ENCODE results near the gene OAS2. TPM values are rescaled to one million over a fixed set of nuclear protein-coding genes. Genes with fewer than 3 reads are reported as not detected.

OAS2 gene
- total RNA-seq, 4 donors from 2014 or later: 1.7 to 5.2 (median 2.5) TPM

- ATAC-seq: no peak
Observed at GRCh38 chr12:112964915-112965314, 13.4 kb upstream of the OAS2 start.

GRCh38 chr12:112965643-112966042 is 12.7 kb upstream of the OAS2 start:
- no peaks in the 10 kb centered on the region for H3K27me3 ChIP-seq
- TF ChIP-seq, protein P1, sequence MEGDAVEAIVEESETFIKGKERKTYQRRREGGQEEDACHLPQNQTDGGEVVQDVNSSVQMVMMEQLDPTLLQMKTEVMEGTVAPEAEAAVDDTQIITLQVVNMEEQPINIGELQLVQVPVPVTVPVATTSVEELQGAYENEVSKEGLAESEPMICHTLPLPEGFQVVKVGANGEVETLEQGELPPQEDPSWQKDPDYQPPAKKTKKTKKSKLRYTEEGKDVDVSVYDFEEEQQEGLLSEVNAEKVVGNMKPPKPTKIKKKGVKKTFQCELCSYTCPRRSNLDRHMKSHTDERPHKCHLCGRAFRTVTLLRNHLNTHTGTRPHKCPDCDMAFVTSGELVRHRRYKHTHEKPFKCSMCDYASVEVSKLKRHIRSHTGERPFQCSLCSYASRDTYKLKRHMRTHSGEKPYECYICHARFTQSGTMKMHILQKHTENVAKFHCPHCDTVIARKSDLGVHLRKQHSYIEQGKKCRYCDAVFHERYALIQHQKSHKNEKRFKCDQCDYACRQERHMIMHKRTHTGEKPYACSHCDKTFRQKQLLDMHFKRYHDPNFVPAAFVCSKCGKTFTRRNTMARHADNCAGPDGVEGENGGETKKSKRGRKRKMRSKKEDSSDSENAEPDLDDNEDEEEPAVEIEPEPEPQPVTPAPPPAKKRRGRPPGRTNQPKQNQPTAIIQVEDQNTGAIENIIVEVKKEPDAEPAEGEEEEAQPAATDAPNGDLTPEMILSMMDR (IDR thresholded peaks at IDR 0.05 in 4 of 5, conservative IDR thresholded peaks at IDR 0.05 in 1 of 5): no peak
- TF ChIP-seq POLR2A (IDR thresholded peaks at IDR 0.05): no peak
- no peak for ATAC-seq
- no peak for DNase-seq
- no peaks in the 10 kb centered on the region for H3K4me1 ChIP-seq
- intact Hi-C loops (cut with DNase I; ENCODE audit: low total_unique reads): no loop called here
- H3K4me3 ChIP-seq: no peak overlapping the region
- H3K9me3 ChIP-seq: no peaks in the 10 kb centered on the region
- in situ Hi-C loops (cut with MboI; ENCODE audit: low sequenced_read_pairs in 4 of 4): no loop called here
- no peak overlapping the region for H3K27ac ChIP-seq
- peaks cover 0 to 6% of the 10 kb centered on the region in 2 donors for H3K36me3 ChIP-seq

More at GRCh38 chr12:112964915-112965314, 13.4 kb upstream of the OAS2 start:
- in situ Hi-C loops (cut with MboI; ENCODE audit: low sequenced_read_pairs in 4 of 4): no loop called here
- Histone ChIP-seq H3K9me3 (no peaks in the 10 kb centered on the region), H3K36me3 (peaks cover 0 to 6% of the 10 kb centered on the region in 2 donors), H3K27me3 (no peaks in the 10 kb centered on the region), H3K4me1 (no peaks in the 10 kb centered on the region), H3K4me3 (no peak overlapping the region), H3K27ac (no peak overlapping the region)
- DNase-seq: no peak
- intact Hi-C loops (cut with DNase I; ENCODE audit: low total_unique reads): no loop called here
- TF ChIP-seq POLR2A (IDR thresholded peaks at IDR 0.05): no peak

DNA sequence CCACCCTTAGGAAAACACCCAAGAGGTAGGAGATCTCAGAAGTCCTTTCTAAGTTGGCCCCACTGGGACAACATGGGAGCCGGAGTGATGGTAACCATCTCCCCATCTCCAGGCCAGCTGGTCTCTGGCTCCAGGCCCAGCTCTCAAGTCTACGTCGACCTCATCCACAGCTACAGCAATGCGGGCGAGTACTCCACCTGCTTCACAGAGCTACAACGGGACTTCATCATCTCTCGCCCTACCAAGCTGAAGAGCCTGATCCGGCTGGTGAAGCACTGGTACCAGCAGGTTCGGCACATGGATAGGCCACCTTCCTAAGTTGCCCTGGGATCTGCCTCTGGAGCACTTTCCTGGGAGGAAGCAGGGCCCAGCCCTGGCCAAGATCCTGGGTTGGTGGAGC is 11.0 kb upstream of the OAS2 start:
- no peak for ATAC-seq
- no peaks in the 10 kb centered on the region for H3K4me1 ChIP-seq
- TF ChIP-seq, protein P1 (IDR thresholded peaks at IDR 0.05 in 4 of 5, conservative IDR thresholded peaks at IDR 0.05 in 1 of 5): no peak
- TF ChIP-seq POLR2A (IDR thresholded peaks at IDR 0.05): no peak
- H3K27me3 ChIP-seq: no peaks in the 10 kb centered on the region
- no peak overlapping the region for H3K4me3 ChIP-seq
- no peak for DNase-seq
- no peak overlapping the region for H3K27ac ChIP-seq
- intact Hi-C loops (cut with DNase I; ENCODE audit: low total_unique reads) (no loop called here), in situ Hi-C loops (cut with MboI; ENCODE audit: low sequenced_read_pairs in 4 of 4) (no loop called here)
- peaks cover 0 to 6% of the 10 kb centered on the region in 2 donors for H3K36me3 ChIP-seq
- H3K9me3 ChIP-seq: no peaks in the 10 kb centered on the region

- intact Hi-C loops (cut with DNase I; ENCODE audit: low total_unique reads) (no loop called here), in situ Hi-C loops (cut with MboI; ENCODE audit: low sequenced_read_pairs in 4 of 4) (no loop called here)
- Histone ChIP-seq H3K27me3 (no peaks in the 10 kb centered on the region), H3K4me1 (no peaks in the 10 kb centered on the region), H3K36me3 (peaks cover 0 to 6% of the 10 kb centered on the region in 2 donors), H3K4me3 (no peak overlapping the region), H3K9me3 (no peaks in the 10 kb centered on the region), H3K27ac (no peak overlapping the region)
- TF ChIP-seq POLR2A (IDR thresholded peaks at IDR 0.05): no peak
- TF ChIP-seq, protein P1 (IDR thresholded peaks at IDR 0.05 in 4 of 5, conservative IDR thresholded peaks at IDR 0.05 in 1 of 5): no peak
- ATAC-seq (no peak), DNase-seq (no peak)
Observed at GRCh38 chr12:112967858-112968257, 10.5 kb upstream of the OAS2 start.

- TF ChIP-seq, protein P1 (IDR thresholded peaks at IDR 0.05 in 4 of 5, conservative IDR thresholded peaks at IDR 0.05 in 1 of 5): no peak
- no peak for TF ChIP-seq POLR2A (IDR thresholded peaks at IDR 0.05)
- no peaks in the 10 kb centered on the region for H3K9me3 ChIP-seq
- intact Hi-C loops (cut with DNase I; ENCODE audit: low total_unique reads) (no loop called here), in situ Hi-C loops (cut with MboI; ENCODE audit: low sequenced_read_pairs in 4 of 4) (no loop called here)
- no peak overlapping the region for H3K4me3 ChIP-seq
- H3K27ac ChIP-seq: no peak overlapping the region
- ATAC-seq (no peak), DNase-seq (no peak)
- H3K36me3 ChIP-seq: no peaks in the 10 kb centered on the region
- H3K27me3 ChIP-seq: no peaks in the 10 kb centered on the region
- H3K4me1 ChIP-seq: no peaks in the 10 kb centered on the region
Observed at GRCh38 chr12:112969547-112970306, 8.6 kb upstream of the OAS2 start.

All from gastrocnemius medialis (tissue), 4 donors.